Non-pigmented ciliary epithelial cell (primary cell): Measurements from ENCODE around the gene C1QTNF12.

Source experiments
- DNase-seq: peaks from one replicate; pipeline ENCODE4 v3.0.0-alpha.2; 2010; ENCODE audit warnings: low read depth

C1QTNF12 gene

GRCh38 chr1:1228596-1229321 lies 17.8 kb downstream of the C1QTNF12 start:
- no peak for DNase-seq

GRCh38 chr1:1228187-1228586 lies 18.3 kb downstream of the C1QTNF12 start:
- no peak for DNase-seq

- no peak for DNase-seq
These were observed 19.1 kb downstream of the C1QTNF12 start for GRCh38 chr1:1227386-1227785.

- DNase-seq: no peak
These were observed 19.8 kb downstream of the C1QTNF12 start for GRCh38 chr1:1226566-1227362.

- no peak for DNase-seq
These were observed 20.6 kb downstream of the C1QTNF12 start for GRCh38 chr1:1225913-1226312.

GRCh38 chr1:1225238-1225845 lies 21.2 kb downstream of the C1QTNF12 start:
- DNase-seq: no peak

- DNase-seq: no peak
These were observed 22.6 kb downstream of the C1QTNF12 start for GRCh38 chr1:1223891-1224290.

- DNase-seq: no peak
These were observed 23.2 kb downstream of the C1QTNF12 start for GRCh38 chr1:1223321-1223720.

GRCh38 chr1:1222575-1223225 lies 23.8 kb downstream of the C1QTNF12 start:
- no peak for DNase-seq

GRCh38 chr1:1221887-1222574 lies 24.5 kb downstream of the C1QTNF12 start:
- DNase-seq: no peak

- no peak for DNase-seq
These were observed 26.3 kb downstream of the C1QTNF12 start for GRCh38 chr1:1220197-1220596.

GRCh38 chr1:1219341-1219740 lies 27.2 kb downstream of the C1QTNF12 start:
- no peak for DNase-seq

- DNase-seq: no peak
These were observed 27.9 kb downstream of the C1QTNF12 start for GRCh38 chr1:1218524-1219200.

- DNase-seq: no peak
These were observed 28.6 kb downstream of the C1QTNF12 start for GRCh38 chr1:1217621-1218523.

GRCh38 chr1:1216770-1217620 lies 29.5 kb downstream of the C1QTNF12 start:
- DNase-seq: no peak

GRCh38 chr1:1215881-1216605 lies 30.5 kb downstream of the C1QTNF12 start:
- DNase-seq: no peak

GRCh38 chr1:1215080-1215676 lies 31.3 kb downstream of the C1QTNF12 start:
- no peak for DNase-seq
